OCI-LY3 (cell line): Measurements from ENCODE around the gene NBEAL2.

ENCODE experiments used
- H2AFZ ChIP-seq: fragments of 200-600, 300-600 bp; shearing (Covaris generic); 2 replicates; pipeline ENCODE4 v1.6.0; 2014; ENCODE audit warnings: antibody characterized with exemption, low read depth, low read length
- H3K27ac ChIP-seq: fragments of 200-600, 300-600 bp; sonication (generic); 2 replicates; pipeline ENCODE4 v1.5.1; 2014; ENCODE audit warnings: mild to moderate bottlenecking, low read length, moderate library complexity, mixed read lengths
- H3K27me3 ChIP-seq: fragments of 200-600, 300-600 bp; sonication (generic); 2 replicates; pipeline ENCODE4 v1.6.1; 2014; ENCODE audit warnings: low read depth, low read length, mixed read lengths
- H3K36me3 ChIP-seq: fragments of 200-600, 300-600 bp; sonication (generic); replicated peaks from 2 replicates; pipeline ENCODE3; 2014; ENCODE audit warnings: low read depth, low read length, mixed read lengths
- H3K4me1 ChIP-seq: fragments of 300-600, 200-600 bp; sonication (generic); 2 replicates; pipeline ENCODE4 v1.6.1; 2014; ENCODE audit warnings: low read length, mixed read lengths
- H3K4me2 ChIP-seq: fragments of 200-600, 300-600 bp; sonication (generic); 2 replicates; pipeline ENCODE4 v1.6.1; 2014; ENCODE audit warnings: low read length, mixed read lengths
- H3K4me3 ChIP-seq: fragments of 300-600, 200-600 bp; sonication (generic); 2 replicates; pipeline ENCODE4 v1.5.1; 2014; ENCODE audit warnings: antibody characterized with exemption, mild to moderate bottlenecking, low read length, moderate library complexity
- H3K79me2 ChIP-seq: fragments of 300-600, 200-600 bp; shearing (Covaris generic); 2 replicates; pipeline ENCODE4 v1.6.1; 2014; ENCODE audit warnings: mild to moderate bottlenecking, low read length, mixed read lengths
- H3K9ac ChIP-seq: fragments of 300-600, 200-600 bp; shearing (Covaris generic); 2 replicates; pipeline ENCODE4 v1.6.0; 2014; ENCODE audit warnings: mild to moderate bottlenecking, low read length, moderate library complexity
- H3K9me3 ChIP-seq: fragments of 200-600, 300-600 bp; shearing (Covaris generic); 2 replicates; pipeline ENCODE4 v1.6.1; 2014; ENCODE audit warnings: low read length, mixed read lengths; ENCODE audit not compliant: insufficient read depth
- H4K20me1 ChIP-seq: fragments of 200-600, 300-600 bp; sonication (generic); 2 replicates; pipeline ENCODE4 v1.6.1; 2016; ENCODE audit warnings: low read length, mixed read lengths; ENCODE audit not compliant: insufficient read depth
- CTCF ChIP-seq: fragments of 200-600, 300-600 bp; sonication (generic); IDR thresholded peaks from 2 replicates; pipeline ENCODE4 v1.5.1; 2014; ENCODE audit warnings: antibody characterized with exemption, low read length, low read depth
- EZH2phosphoT487 ChIP-seq: fragments of 200-600 bp; shearing (Covaris generic); IDR thresholded peaks from 2 replicates; pipeline ENCODE4 v1.6.1; 2018; ENCODE audit warnings: antibody characterized with exemption, mixed run types, low read depth

Gene NBEAL2

GRCh38 chr3:47047069-47047468 is 67.6 kb downstream of the NBEAL2 start:
- no peaks in the 10 kb centered on the region for H3K9me3 ChIP-seq
- H2AFZ ChIP-seq, result no peak overlapping the region
- peaks cover 14% of the 10 kb centered on the region for H3K36me3 ChIP-seq
- H3K9ac ChIP-seq, result no peak overlapping the region
- no peaks in the 10 kb centered on the region for H3K27me3 ChIP-seq
- H3K4me3 ChIP-seq, result no peak overlapping the region
- H3K4me2 ChIP-seq, result no peak overlapping the region
- no peak for TF ChIP-seq CTCF
- no peak for TF ChIP-seq EZH2phosphoT487
- H3K27ac ChIP-seq, result no peak overlapping the region
- peaks cover 3% of the 10 kb centered on the region; the same call in 1 of the 2 replicates for H4K20me1 ChIP-seq
- H3K79me2 ChIP-seq, result peaks cover 15% of the 10 kb centered on the region
- peaks cover 4% of the 10 kb centered on the region; the same call in 1 of the 2 replicates for H3K4me1 ChIP-seq

- H3K27ac ChIP-seq, result no peak overlapping the region
- peaks cover 14% of the 10 kb centered on the region for H3K36me3 ChIP-seq
- no peaks in the 10 kb centered on the region for H3K27me3 ChIP-seq
- no peak overlapping the region for H3K4me3 ChIP-seq
- H4K20me1 ChIP-seq, result peaks cover 3% of the 10 kb centered on the region; the same call in 1 of the 2 replicates
- H2AFZ ChIP-seq, result no peak overlapping the region
- no peaks in the 10 kb centered on the region for H3K9me3 ChIP-seq
- no peak overlapping the region for H3K9ac ChIP-seq
- H3K4me1 ChIP-seq, result peaks cover 4% of the 10 kb centered on the region; the same call in 1 of the 2 replicates
- TF ChIP-seq EZH2phosphoT487 (no peak), CTCF (no peak)
- H3K4me2 ChIP-seq, result no peak overlapping the region
- peaks cover 17% of the 10 kb centered on the region for H3K79me2 ChIP-seq
Measured at GRCh38 chr3:47047673-47048072, 68.2 kb downstream of the NBEAL2 start.

- Histone ChIP-seq H3K4me1 (no peaks in the 10 kb centered on the region), H3K27me3 (no peaks in the 10 kb centered on the region), H3K4me3 (no peak overlapping the region), H3K9me3 (no peaks in the 10 kb centered on the region), H4K20me1 (no peaks in the 10 kb centered on the region), H3K9ac (no peak overlapping the region), H3K79me2 (peaks cover 17% of the 10 kb centered on the region), H3K36me3 (peaks cover 17% of the 10 kb centered on the region), H3K4me2 (no peak overlapping the region), H3K27ac (no peak overlapping the region), H2AFZ (no peak overlapping the region)
- no peak for TF ChIP-seq EZH2phosphoT487
- TF ChIP-seq CTCF, result no peak
Measured at GRCh38 chr3:47054412-47054811, 74.9 kb downstream of the NBEAL2 start.

- Histone ChIP-seq H3K4me1 (no peaks in the 10 kb centered on the region), H3K4me2 (no peak overlapping the region), H3K79me2 (peaks cover 13% of the 10 kb centered on the region), H3K36me3 (peaks cover 24% of the 10 kb centered on the region), H4K20me1 (no peaks in the 10 kb centered on the region), H3K9ac (no peak overlapping the region), H3K9me3 (no peaks in the 10 kb centered on the region), H3K27me3 (no peaks in the 10 kb centered on the region), H2AFZ (no peak overlapping the region), H3K27ac (no peak overlapping the region), H3K4me3 (no peak overlapping the region)
- TF ChIP-seq EZH2phosphoT487, result no peak
Measured at GRCh38 chr3:47056705-47057104, 77.2 kb downstream of the NBEAL2 start.

GRCh38 chr3:47057212-47057671 is 77.8 kb downstream of the NBEAL2 start:
- TF ChIP-seq CTCF, result no peak
- TF ChIP-seq EZH2phosphoT487, result no peak
- H3K4me1 ChIP-seq, result no peaks in the 10 kb centered on the region
- no peaks in the 10 kb centered on the region for H4K20me1 ChIP-seq
- H3K79me2 ChIP-seq, result peaks cover 8% of the 10 kb centered on the region
- no peak overlapping the region for H3K4me2 ChIP-seq
- H3K9me3 ChIP-seq, result no peaks in the 10 kb centered on the region
- H3K27me3 ChIP-seq, result no peaks in the 10 kb centered on the region
- no peak overlapping the region for H3K9ac ChIP-seq
- no peak overlapping the region for H2AFZ ChIP-seq
- no peak overlapping the region for H3K4me3 ChIP-seq
- H3K27ac ChIP-seq, result no peak overlapping the region
- H3K36me3 ChIP-seq, result peaks cover 25% of the 10 kb centered on the region
